ENCODE data around the gene PLCB1. TPM values are rescaled to one million over a fixed set of nuclear protein-coding genes. Genes with fewer than 3 reads are reported as not detected.

PLCB1 gene
- total and polyA plus RNA-seq, 2 experiments from 2014 or later: 14.9 to 20.7 TPM

DNA sequence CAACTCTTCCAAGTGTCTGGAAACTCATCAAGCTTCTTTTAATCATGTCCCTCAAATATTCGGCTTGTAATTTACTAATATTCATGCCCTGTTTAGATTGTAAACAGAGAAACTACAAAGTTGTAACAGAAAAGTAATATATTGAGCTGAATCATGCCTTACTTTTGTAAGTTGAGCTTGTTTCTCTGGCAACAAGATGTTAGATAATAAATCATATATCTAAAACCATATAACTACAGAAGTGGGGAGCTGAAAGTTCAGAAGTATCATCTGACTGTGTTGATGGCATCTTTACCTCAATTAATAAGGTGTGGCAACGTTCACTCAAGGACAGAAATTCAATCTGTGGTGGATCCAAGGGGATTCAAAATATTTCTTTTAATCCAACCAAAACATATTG lies 263.9 kb downstream of the PLCB1 start:
- no peaks in the 10 kb centered on the region for H3K36me3 ChIP-seq (ENCODE audit: insufficient read depth)
- Mint-ChIP-seq H3K36me3 (ENCODE audit: low read depth) (no peaks in the 10 kb centered on the region), H3K27ac (no peak overlapping the region), H3K27me3 (ENCODE audit: insufficient read depth, low read depth, poor library complexity) (no peaks in the 10 kb centered on the region), H3K4me3 (no peak overlapping the region), H3K9me3 (no peaks in the 10 kb centered on the region), H3K4me1 (no peaks in the 10 kb centered on the region)
- TF ChIP-seq, protein P1, sequence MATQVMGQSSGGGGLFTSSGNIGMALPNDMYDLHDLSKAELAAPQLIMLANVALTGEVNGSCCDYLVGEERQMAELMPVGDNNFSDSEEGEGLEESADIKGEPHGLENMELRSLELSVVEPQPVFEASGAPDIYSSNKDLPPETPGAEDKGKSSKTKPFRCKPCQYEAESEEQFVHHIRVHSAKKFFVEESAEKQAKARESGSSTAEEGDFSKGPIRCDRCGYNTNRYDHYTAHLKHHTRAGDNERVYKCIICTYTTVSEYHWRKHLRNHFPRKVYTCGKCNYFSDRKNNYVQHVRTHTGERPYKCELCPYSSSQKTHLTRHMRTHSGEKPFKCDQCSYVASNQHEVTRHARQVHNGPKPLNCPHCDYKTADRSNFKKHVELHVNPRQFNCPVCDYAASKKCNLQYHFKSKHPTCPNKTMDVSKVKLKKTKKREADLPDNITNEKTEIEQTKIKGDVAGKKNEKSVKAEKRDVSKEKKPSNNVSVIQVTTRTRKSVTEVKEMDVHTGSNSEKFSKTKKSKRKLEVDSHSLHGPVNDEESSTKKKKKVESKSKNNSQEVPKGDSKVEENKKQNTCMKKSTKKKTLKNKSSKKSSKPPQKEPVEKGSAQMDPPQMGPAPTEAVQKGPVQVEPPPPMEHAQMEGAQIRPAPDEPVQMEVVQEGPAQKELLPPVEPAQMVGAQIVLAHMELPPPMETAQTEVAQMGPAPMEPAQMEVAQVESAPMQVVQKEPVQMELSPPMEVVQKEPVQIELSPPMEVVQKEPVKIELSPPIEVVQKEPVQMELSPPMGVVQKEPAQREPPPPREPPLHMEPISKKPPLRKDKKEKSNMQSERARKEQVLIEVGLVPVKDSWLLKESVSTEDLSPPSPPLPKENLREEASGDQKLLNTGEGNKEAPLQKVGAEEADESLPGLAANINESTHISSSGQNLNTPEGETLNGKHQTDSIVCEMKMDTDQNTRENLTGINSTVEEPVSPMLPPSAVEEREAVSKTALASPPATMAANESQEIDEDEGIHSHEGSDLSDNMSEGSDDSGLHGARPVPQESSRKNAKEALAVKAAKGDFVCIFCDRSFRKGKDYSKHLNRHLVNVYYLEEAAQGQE (IDR thresholded peaks at IDR 0.05; ENCODE audit: unreplicated experiment): no peak
- TF ChIP-seq, protein P2, sequence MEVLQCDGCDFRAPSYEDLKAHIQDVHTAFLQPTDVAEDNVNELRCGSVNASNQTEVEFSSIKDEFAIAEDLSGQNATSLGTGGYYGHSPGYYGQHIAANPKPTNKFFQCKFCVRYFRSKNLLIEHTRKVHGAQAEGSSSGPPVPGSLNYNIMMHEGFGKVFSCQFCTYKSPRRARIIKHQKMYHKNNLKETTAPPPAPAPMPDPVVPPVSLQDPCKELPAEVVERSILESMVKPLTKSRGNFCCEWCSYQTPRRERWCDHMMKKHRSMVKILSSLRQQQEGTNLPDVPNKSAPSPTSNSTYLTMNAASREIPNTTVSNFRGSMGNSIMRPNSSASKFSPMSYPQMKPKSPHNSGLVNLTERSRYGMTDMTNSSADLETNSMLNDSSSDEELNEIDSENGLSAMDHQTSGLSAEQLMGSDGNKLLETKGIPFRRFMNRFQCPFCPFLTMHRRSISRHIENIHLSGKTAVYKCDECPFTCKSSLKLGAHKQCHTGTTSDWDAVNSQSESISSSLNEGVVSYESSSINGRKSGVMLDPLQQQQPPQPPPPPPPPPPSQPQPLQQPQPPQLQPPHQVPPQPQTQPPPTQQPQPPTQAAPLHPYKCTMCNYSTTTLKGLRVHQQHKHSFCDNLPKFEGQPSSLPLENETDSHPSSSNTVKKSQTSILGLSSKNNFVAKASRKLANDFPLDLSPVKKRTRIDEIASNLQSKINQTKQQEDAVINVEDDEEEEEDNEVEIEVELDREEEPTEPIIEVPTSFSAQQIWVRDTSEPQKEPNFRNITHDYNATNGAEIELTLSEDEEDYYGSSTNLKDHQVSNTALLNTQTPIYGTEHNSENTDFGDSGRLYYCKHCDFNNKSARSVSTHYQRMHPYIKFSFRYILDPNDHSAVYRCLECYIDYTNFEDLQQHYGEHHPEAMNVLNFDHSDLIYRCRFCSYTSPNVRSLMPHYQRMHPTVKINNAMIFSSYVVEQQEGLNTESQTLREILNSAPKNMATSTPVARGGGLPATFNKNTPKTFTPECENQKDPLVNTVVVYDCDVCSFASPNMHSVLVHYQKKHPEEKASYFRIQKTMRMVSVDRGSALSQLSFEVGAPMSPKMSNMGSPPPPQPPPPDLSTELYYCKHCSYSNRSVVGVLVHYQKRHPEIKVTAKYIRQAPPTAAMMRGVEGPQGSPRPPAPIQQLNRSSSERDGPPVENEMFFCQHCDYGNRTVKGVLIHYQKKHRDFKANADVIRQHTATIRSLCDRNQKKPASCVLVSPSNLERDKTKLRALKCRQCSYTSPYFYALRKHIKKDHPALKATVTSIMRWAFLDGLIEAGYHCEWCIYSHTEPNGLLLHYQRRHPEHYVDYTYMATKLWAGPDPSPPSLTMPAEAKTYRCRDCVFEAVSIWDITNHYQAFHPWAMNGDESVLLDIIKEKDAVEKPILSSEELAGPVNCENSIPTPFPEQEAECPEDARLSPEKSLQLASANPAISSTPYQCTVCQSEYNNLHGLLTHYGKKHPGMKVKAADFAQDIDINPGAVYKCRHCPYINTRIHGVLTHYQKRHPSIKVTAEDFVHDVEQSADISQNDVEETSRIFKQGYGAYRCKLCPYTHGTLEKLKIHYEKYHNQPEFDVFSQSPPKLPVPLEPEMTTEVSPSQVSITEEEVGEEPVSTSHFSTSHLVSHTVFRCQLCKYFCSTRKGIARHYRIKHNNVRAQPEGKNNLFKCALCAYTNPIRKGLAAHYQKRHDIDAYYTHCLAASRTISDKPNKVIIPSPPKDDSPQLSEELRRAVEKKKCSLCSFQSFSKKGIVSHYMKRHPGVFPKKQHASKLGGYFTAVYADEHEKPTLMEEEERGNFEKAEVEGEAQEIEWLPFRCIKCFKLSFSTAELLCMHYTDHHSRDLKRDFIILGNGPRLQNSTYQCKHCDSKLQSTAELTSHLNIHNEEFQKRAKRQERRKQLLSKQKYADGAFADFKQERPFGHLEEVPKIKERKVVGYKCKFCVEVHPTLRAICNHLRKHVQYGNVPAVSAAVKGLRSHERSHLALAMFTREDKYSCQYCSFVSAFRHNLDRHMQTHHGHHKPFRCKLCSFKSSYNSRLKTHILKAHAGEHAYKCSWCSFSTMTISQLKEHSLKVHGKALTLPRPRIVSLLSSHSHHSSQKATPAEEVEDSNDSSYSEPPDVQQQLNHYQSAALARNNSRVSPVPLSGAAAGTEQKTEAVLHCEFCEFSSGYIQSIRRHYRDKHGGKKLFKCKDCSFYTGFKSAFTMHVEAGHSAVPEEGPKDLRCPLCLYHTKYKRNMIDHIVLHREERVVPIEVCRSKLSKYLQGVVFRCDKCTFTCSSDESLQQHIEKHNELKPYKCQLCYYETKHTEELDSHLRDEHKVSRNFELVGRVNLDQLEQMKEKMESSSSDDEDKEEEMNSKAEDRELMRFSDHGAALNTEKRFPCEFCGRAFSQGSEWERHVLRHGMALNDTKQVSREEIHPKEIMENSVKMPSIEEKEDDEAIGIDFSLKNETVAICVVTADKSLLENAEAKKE (CRISPR knock-in tag; IDR thresholded peaks at IDR 0.05): no peak
- TF ChIP-seq STAT1 (IDR thresholded peaks at IDR 0.05; ENCODE audit: unreplicated experiment) (no peak), EZH2 (IDR thresholded peaks at IDR 0.05; ENCODE audit: low read depth, unreplicated experiment) (no peak), POLR2AphosphoS5 (IDR thresholded peaks at IDR 0.05; ENCODE audit: low read depth) (no peak), JUNB (IDR thresholded peaks at IDR 0.05; ENCODE audit: unreplicated experiment) (no peak), ZNF331 (CRISPR knock-in tag; IDR thresholded peaks at IDR 0.05; ENCODE audit: low read depth) (no peak), EZH2phosphoT487 (IDR thresholded peaks at IDR 0.05; ENCODE audit: unreplicated experiment) (no peak), ZNF114 (CRISPR knock-in tag; IDR thresholded peaks at IDR 0.05) (no peak)
- TF ChIP-seq, protein P3, sequence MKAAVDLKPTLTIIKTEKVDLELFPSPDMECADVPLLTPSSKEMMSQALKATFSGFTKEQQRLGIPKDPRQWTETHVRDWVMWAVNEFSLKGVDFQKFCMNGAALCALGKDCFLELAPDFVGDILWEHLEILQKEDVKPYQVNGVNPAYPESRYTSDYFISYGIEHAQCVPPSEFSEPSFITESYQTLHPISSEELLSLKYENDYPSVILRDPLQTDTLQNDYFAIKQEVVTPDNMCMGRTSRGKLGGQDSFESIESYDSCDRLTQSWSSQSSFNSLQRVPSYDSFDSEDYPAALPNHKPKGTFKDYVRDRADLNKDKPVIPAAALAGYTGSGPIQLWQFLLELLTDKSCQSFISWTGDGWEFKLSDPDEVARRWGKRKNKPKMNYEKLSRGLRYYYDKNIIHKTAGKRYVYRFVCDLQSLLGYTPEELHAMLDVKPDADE (IDR thresholded peaks at IDR 0.05): no peak
- TF ChIP-seq, protein P4, sequence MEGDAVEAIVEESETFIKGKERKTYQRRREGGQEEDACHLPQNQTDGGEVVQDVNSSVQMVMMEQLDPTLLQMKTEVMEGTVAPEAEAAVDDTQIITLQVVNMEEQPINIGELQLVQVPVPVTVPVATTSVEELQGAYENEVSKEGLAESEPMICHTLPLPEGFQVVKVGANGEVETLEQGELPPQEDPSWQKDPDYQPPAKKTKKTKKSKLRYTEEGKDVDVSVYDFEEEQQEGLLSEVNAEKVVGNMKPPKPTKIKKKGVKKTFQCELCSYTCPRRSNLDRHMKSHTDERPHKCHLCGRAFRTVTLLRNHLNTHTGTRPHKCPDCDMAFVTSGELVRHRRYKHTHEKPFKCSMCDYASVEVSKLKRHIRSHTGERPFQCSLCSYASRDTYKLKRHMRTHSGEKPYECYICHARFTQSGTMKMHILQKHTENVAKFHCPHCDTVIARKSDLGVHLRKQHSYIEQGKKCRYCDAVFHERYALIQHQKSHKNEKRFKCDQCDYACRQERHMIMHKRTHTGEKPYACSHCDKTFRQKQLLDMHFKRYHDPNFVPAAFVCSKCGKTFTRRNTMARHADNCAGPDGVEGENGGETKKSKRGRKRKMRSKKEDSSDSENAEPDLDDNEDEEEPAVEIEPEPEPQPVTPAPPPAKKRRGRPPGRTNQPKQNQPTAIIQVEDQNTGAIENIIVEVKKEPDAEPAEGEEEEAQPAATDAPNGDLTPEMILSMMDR (conservative IDR thresholded peaks at IDR 0.05; ENCODE audit: low read depth in 2 of 2): no peak
- no peaks in the 10 kb centered on the region for H4K20me1 ChIP-seq (replicated peaks; ENCODE audit: insufficient read depth)
- no peaks in the 10 kb centered on the region for H3F3A ChIP-seq (replicated peaks; ENCODE audit: low read depth)
- no peak for ATAC-seq
- H3K9me2 ChIP-seq (ENCODE audit: insufficient read depth): no peaks in the 10 kb centered on the region
- no peak overlapping the region for H3K4me2 ChIP-seq
- H3K4me3 ChIP-seq: no peak overlapping the region
- DNase-seq (ENCODE audit: low spot score): no peak
- no peak overlapping the region for H2AFZ ChIP-seq
- no peaks in the 10 kb centered on the region for H3K4me1 ChIP-seq (ENCODE audit: insufficient read depth)
- no peaks in the 10 kb centered on the region for H3K27me3 ChIP-seq (ENCODE audit: insufficient read depth)
- H3K79me2 ChIP-seq (replicated peaks; ENCODE audit: insufficient read depth): no peaks in the 10 kb centered on the region
- H3K27ac ChIP-seq (ENCODE audit: low read depth): no peak overlapping the region
